IMR-90 (cell line): Measurements from ENCODE around the gene IQCB1. TPM values are rescaled to one million over a fixed set of nuclear protein-coding genes. Genes with fewer than 3 reads are reported as not detected.

Source experiments
- ATAC-seq: fragments of 200-7000 bp; cut with Tn5 transposase; 2 replicates; pipeline ENCODE4 v1.9.1; 2020; ENCODE audit warnings: low read depth, mild to moderate bottlenecking, moderate library complexity
- BruUV-seq: library from RNA; stranded (reverse); fragments of 400-500 nt; replicated peaks from 2 replicates; lab custom pipeline; 2021; lab: Mats Ljungman, UMichigan
- CTCF ChIA-PET: fragments of 300-600 bp; formaldehyde crosslinking; extraction: SDS; loops from one replicate; lab custom pipeline; 2021; ENCODE audit warnings: antibody characterized with exemption; lab: Yijun Ruan, JAX
- POLR2A ChIA-PET: fragments of 300-600 bp; sonication (Branson Sonifier 250); formaldehyde crosslinking; loops from one replicate; lab custom pipeline; 2022; ENCODE audit warnings: antibody characterized with exemption; ENCODE audit not compliant: unreplicated experiment; lab: Charles Lee
- DNase-seq: peaks from one replicate; pipeline ENCODE4 v3.0.0; 2013
- H2AFZ ChIP-seq: replicated peaks from 2 replicates; pipeline ENCODE3; 2013; ENCODE audit warnings: low read length, mild to moderate bottlenecking; ENCODE audit not compliant: poor library complexity
- H2AK5ac ChIP-seq: 2 replicates; pipeline ENCODE4 v1.6.1; 2013; ENCODE audit warnings: low read depth, low read length, inconsistent platforms
- H2AK9ac ChIP-seq: replicated peaks from 2 replicates; pipeline ENCODE3; 2013; ENCODE audit warnings: mild to moderate bottlenecking, low read depth, low read length, moderate library complexity; ENCODE audit not compliant: poor library complexity
- H2BK120ac ChIP-seq: 2 replicates; pipeline ENCODE4 v1.6.1; 2013; ENCODE audit warnings: low read depth, low read length, inconsistent platforms
- H2BK15ac ChIP-seq: 3 replicates; pipeline ENCODE4 v1.6.1; 2013; ENCODE audit warnings: low read depth, low read length, inconsistent platforms
- H2BK20ac ChIP-seq: 2 replicates; pipeline ENCODE4 v1.6.1; 2013; ENCODE audit warnings: low read depth, mild to moderate bottlenecking, inconsistent platforms, low read length, moderate library complexity
- H2BK5ac ChIP-seq: 2 replicates; pipeline ENCODE4 v1.6.1; 2013; ENCODE audit warnings: mild to moderate bottlenecking, low read depth, low read length, inconsistent platforms; ENCODE audit not compliant: poor library complexity, severe bottlenecking
- H3K14ac ChIP-seq: replicated peaks from 2 replicates; pipeline ENCODE4 v1.6.1; 2013; ENCODE audit warnings: low read depth, low read length, inconsistent platforms
- H3K18ac ChIP-seq: 2 replicates; pipeline ENCODE4 v1.6.1; 2013; ENCODE audit warnings: low read depth, low read length, control low read depth
- H3K23ac ChIP-seq: 2 replicates; pipeline ENCODE4 v1.6.1; 2013; ENCODE audit warnings: low read depth, low read length, inconsistent platforms
- H3K27ac ChIP-seq: 2 replicates; pipeline ENCODE4 v1.5.1; 2013; ENCODE audit warnings: mild to moderate bottlenecking, control low read depth, low read length; ENCODE audit not compliant: insufficient read depth
- H3K27me3 ChIP-seq: 2 replicates; pipeline ENCODE4 v1.6.1; 2013; ENCODE audit warnings: low read length; ENCODE audit not compliant: control insufficient read depth, insufficient read depth
- H3K36me3 ChIP-seq: 2 replicates; pipeline ENCODE4 v1.6.1; 2013; ENCODE audit warnings: low read length, mixed read lengths; ENCODE audit not compliant: control insufficient read depth, insufficient read depth
- H3K4ac ChIP-seq: 2 replicates; pipeline ENCODE4 v1.6.1; 2013; ENCODE audit warnings: low read depth, low read length, inconsistent platforms
- H3K4me1 ChIP-seq: 2 replicates; pipeline ENCODE4 v1.6.1; 2013; ENCODE audit warnings: low read length, mixed read lengths; ENCODE audit not compliant: control insufficient read depth, insufficient read depth
- H3K4me2 ChIP-seq: 2 replicates; pipeline ENCODE4 v1.6.1; 2013; ENCODE audit warnings: low read depth, mild to moderate bottlenecking, control low read depth, low read length, moderate library complexity
- H3K4me3 ChIP-seq: 2 replicates; pipeline ENCODE4 v1.5.1; 2013; ENCODE audit warnings: low read depth, mild to moderate bottlenecking, control low read depth, low read length, moderate library complexity; ENCODE audit not compliant: insufficient read depth
- H3K56ac ChIP-seq: 2 replicates; pipeline ENCODE4 v1.6.1; 2013; ENCODE audit warnings: low read length, inconsistent platforms; ENCODE audit not compliant: insufficient read depth; ENCODE audit errors: extremely low read depth
- H3K79me1 ChIP-seq, 2 experiments: 2 replicates each; pipeline ENCODE4 v1.6.1; 2013; ENCODE audit warnings: low read length in 2 of 2, inconsistent platforms in 1 of 2, low read depth in 1 of 2
- H3K9ac ChIP-seq: 2 replicates; pipeline ENCODE4 v1.6.1; 2013; ENCODE audit warnings: low read depth, low read length, control low read depth
- H3K9me1 ChIP-seq: 2 replicates; pipeline ENCODE4 v1.6.1; 2013; ENCODE audit warnings: low read length, inconsistent platforms; ENCODE audit not compliant: insufficient read depth
- H3K9me3 ChIP-seq: 2 replicates; pipeline ENCODE4 v1.6.1; 2013; ENCODE audit warnings: low read length; ENCODE audit not compliant: control insufficient read depth, insufficient read depth
- H4K20me1 ChIP-seq: 2 replicates; pipeline ENCODE4 v1.6.1; 2013; ENCODE audit warnings: low read length, inconsistent platforms; ENCODE audit not compliant: insufficient read depth
- H4K5ac ChIP-seq: 2 replicates; pipeline ENCODE4 v1.6.1; 2013; ENCODE audit warnings: mild to moderate bottlenecking, low read depth, low read length, control low read depth
- H4K8ac ChIP-seq, 2 experiments: 2 replicates each; pipeline ENCODE4 v1.6.1; 2013; ENCODE audit warnings: low read depth in 2 of 2, low read length in 2 of 2, control low read depth in 1 of 2, inconsistent platforms in 1 of 2
- H4K91ac ChIP-seq: 2 replicates; pipeline ENCODE4 v1.6.1; 2013; ENCODE audit warnings: low read depth, low read length, inconsistent platforms; ENCODE audit not compliant: insufficient read depth
- BHLHE40 ChIP-seq: fragments of 150-350 bp; IDR thresholded peaks from 2 replicates; pipeline ENCODE4 v1.6.1; 2016; ENCODE audit warnings: mild to moderate bottlenecking, low read depth, low read length
- CHD1 ChIP-seq: IDR thresholded peaks from 2 replicates; pipeline ENCODE4 v1.6.1; 2012; ENCODE audit warnings: low read depth, low read length, improper control_type of control experiment
- FOS ChIP-seq: fragments of 150-350 bp; IDR thresholded peaks from 2 replicates; pipeline ENCODE4 v1.6.1; 2016; ENCODE audit warnings: low read depth, low read length
- MAFK ChIP-seq: IDR thresholded peaks from 2 replicates; pipeline ENCODE4 v1.6.1; 2012; ENCODE audit warnings: low read depth, low read length, improper control_type of control experiment
- MAZ ChIP-seq: IDR thresholded peaks from 2 replicates; pipeline ENCODE4 v1.6.1; 2012; ENCODE audit warnings: low read depth, mild to moderate bottlenecking, low read length, improper control_type of control experiment, moderate library complexity, borderline replicate concordance
- MXI1 ChIP-seq: IDR thresholded peaks from 2 replicates; pipeline ENCODE4 v1.6.1; 2012; ENCODE audit warnings: low read depth, mild to moderate bottlenecking, low read length, moderate library complexity, borderline replicate concordance
- NFE2L2 ChIP-seq: fragments of 150-350 bp; IDR thresholded peaks from 2 replicates; pipeline ENCODE4 v1.6.1; 2016; ENCODE audit warnings: low read depth, mild to moderate bottlenecking, low read length
- POLR2A ChIP-seq: IDR thresholded peaks from 2 replicates; pipeline ENCODE4 v1.6.1; 2012; ENCODE audit warnings: mild to moderate bottlenecking, low read depth, low read length
- RAD21 ChIP-seq: IDR thresholded peaks from 2 replicates; pipeline ENCODE4 v1.6.1; 2012; ENCODE audit warnings: low read length, improper control_type of control experiment
- RCOR1 ChIP-seq: IDR thresholded peaks from 2 replicates; pipeline ENCODE4 v1.6.1; 2012; ENCODE audit warnings: mild to moderate bottlenecking, low read length, improper control_type of control experiment; ENCODE audit not compliant: insufficient replicate concordance
- RFX5 ChIP-seq: IDR thresholded peaks from 2 replicates; pipeline ENCODE4 v1.8.0; 2012; ENCODE audit warnings: low read depth, mild to moderate bottlenecking, low read length, moderate library complexity
- SMC3 ChIP-seq: fragments of 150-350 bp; IDR thresholded peaks from 2 replicates; pipeline ENCODE4 v1.6.1; 2016; ENCODE audit warnings: low read depth, mild to moderate bottlenecking, antibody characterized with exemption, low read length, moderate library complexity
- USF2 ChIP-seq: fragments of 150-350 bp; IDR thresholded peaks from 2 replicates; pipeline ENCODE4 v1.6.1; 2017; ENCODE audit warnings: mild to moderate bottlenecking, antibody characterized with exemption, low read length, low read depth
- whole genome bisulfite sequencing, 2 experiments: methylation state at CpG; one replicate each; pipeline versions ENCODE4 v1.1.5 to v1.1.7; 2013; ENCODE audit warnings: missing lambda C conversion rate in 2 of 2; ENCODE audit not compliant: insufficient read length in 1 of 2; ENCODE audit errors: extremely low coverage in 2 of 2; 5-methylcytosine and 5-hydroxymethylcytosine counted together
- dilution Hi-C: fragments of 300-500 bp; cut with HindIII; formaldehyde crosslinking; loops from one replicate; pipeline ENCODE4 v1.14.3; 2018; ENCODE audit warnings: low sequenced_read_pairs; ENCODE audit not compliant: unreplicated experiment
- in situ Hi-C: fragments of 300-500 bp; cut with MboI; formaldehyde crosslinking; loops from 3 replicates; pipeline ENCODE4 v1.14.3; 2019; ENCODE audit warnings: low sequenced_read_pairs, inconsistent platforms, mixed read lengths
- intact Hi-C: fragments of 100-400 bp; cut with micrococcal nuclease; formaldehyde crosslinking; loops from 2 replicates; pipeline ENCODE4 v1.10.0; 2022
- polyA plus RNA-seq, 3 experiments: library from polyadenylated mRNA; depleted of rRNA; stranded (reverse); fragments of >200 nt; gene quantifications; 2 replicates each; pipeline ENCODE4 v1.2.3, GENCODE V29; 2012; ENCODE audit warnings: low replicate concordance in 1 of 3
- total RNA-seq: library from RNA; depleted of rRNA; stranded (reverse); fragments of >200 nt; gene quantifications from 2 replicates; pipeline ENCODE4 v1.2.3, GENCODE V29; 2012
- TF ChIP-seq, protein P1 (sequence below): conservative IDR thresholded peaks from 2 replicates; pipeline ENCODE4 v1.5.1; 2012; ENCODE audit warnings: mild to moderate bottlenecking, low read depth, low read length, improper control_type of control experiment

Gene IQCB1
- total and polyA plus RNA-seq, 2 of the 4 experiments (the other 2 are of a cell fraction): 13.5 to 18.3 TPM

- Histone ChIP-seq H3K23ac (no peak overlapping the region), H3K27me3 (no peaks in the 10 kb centered on the region), H4K91ac (no peak overlapping the region), H2BK120ac (no peak overlapping the region), H4K5ac (no peak overlapping the region), H2BK15ac (no peak overlapping the region), H3K14ac (no peak overlapping the region), H3K4me3 (peak overlapping the region; percentile 72), H3K36me3 (no peaks in the 10 kb centered on the region; the same call in 1 of the 2 replicates), H3K4ac (no peak overlapping the region), H2AFZ (no peak overlapping the region), H2BK5ac (no peak overlapping the region), H2AK9ac (no peak overlapping the region), H2BK20ac (no peak overlapping the region), H3K9me1 (0 out of 2 replicates have a peak, but pooled peaks cover 4% of the 10 kb centered on the region), H4K20me1 (peaks cover 12% of the 10 kb centered on the region), H3K56ac (no peak overlapping the region), H3K79me1 (peaks cover 14 to 38% of the 10 kb centered on the region in 2 experiments; a peak in 3 of 4 replicates), H3K9ac (no peak overlapping the region), H3K27ac (no peak overlapping the region), H3K9me3 (no peaks in the 10 kb centered on the region), H3K4me1 (no peaks in the 10 kb centered on the region), H3K18ac (no peak overlapping the region), H3K4me2 (peak overlapping the region; percentile 85), H2AK5ac (no peak overlapping the region), H4K8ac (no peak overlapping the region)
- in situ Hi-C loops (no loop called here), dilution Hi-C loops (no loop called here), intact Hi-C loops (loop anchor here (5.0 kb wide), 2 partner anchors 201 to 509 kb away; partner anchors contain the start of gene POLQ)
- DNase-seq (no peak), ATAC-seq (no peak)
- BruUV-seq: no TSS peak
- no peak for TF ChIP-seq RAD21
- TF ChIP-seq CHD1: no peak
- no peak for TF ChIP-seq MXI1
- no peak for TF ChIP-seq NFE2L2
- TF ChIP-seq USF2: no peak
- TF ChIP-seq, protein P1, sequence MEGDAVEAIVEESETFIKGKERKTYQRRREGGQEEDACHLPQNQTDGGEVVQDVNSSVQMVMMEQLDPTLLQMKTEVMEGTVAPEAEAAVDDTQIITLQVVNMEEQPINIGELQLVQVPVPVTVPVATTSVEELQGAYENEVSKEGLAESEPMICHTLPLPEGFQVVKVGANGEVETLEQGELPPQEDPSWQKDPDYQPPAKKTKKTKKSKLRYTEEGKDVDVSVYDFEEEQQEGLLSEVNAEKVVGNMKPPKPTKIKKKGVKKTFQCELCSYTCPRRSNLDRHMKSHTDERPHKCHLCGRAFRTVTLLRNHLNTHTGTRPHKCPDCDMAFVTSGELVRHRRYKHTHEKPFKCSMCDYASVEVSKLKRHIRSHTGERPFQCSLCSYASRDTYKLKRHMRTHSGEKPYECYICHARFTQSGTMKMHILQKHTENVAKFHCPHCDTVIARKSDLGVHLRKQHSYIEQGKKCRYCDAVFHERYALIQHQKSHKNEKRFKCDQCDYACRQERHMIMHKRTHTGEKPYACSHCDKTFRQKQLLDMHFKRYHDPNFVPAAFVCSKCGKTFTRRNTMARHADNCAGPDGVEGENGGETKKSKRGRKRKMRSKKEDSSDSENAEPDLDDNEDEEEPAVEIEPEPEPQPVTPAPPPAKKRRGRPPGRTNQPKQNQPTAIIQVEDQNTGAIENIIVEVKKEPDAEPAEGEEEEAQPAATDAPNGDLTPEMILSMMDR: no peak
- TF ChIP-seq RCOR1: no peak
- no peak for TF ChIP-seq BHLHE40
- TF ChIP-seq RFX5: no peak
- no peak for TF ChIP-seq SMC3
- no peak for TF ChIP-seq POLR2A
- TF ChIP-seq FOS: no peak
- no peak for TF ChIP-seq MAFK
- no peak for TF ChIP-seq MAZ
- no CpG with 5 or more reads among the region's 3 CpGs for WGBS, 2 experiments
- ChIA-PET CTCF (no interaction called here), POLR2A (no interaction called here)
Measured at GRCh38 chr3:121747976-121748375, 86.9 kb downstream of the IQCB1 start.
